Karpas-422 (cell line): Measurements from ENCODE around the gene C20orf173. TPM values are rescaled to one million over a fixed set of nuclear protein-coding genes. Genes with fewer than 3 reads are reported as not detected.
"Not testable (repeated sequence)": the region's sequence is repeated elsewhere in the genome, so short reads cannot be mapped to it uniquely, and the experiment has no call there.

Experiments used
- DNase-seq: peaks from one replicate; pipeline ENCODE4 v3.0.0-alpha.2; 2015
- H2AFZ ChIP-seq: fragments of 200-600 bp; sonication (generic); 2 replicates; pipeline ENCODE4 v1.6.1; 2014; ENCODE audit warnings: antibody characterized with exemption, low read length, mixed read lengths
- H3K27ac ChIP-seq: fragments of 200-600 bp; sonication (generic); 2 replicates; pipeline ENCODE4 v1.5.1; 2014; ENCODE audit warnings: mild to moderate bottlenecking, low read length, moderate library complexity
- H3K27me3 ChIP-seq: fragments of 200-600 bp; sonication (generic); 2 replicates; pipeline ENCODE4 v1.6.1; 2014; ENCODE audit warnings: low read length, mixed read lengths
- H3K36me3 ChIP-seq: fragments of 200-600 bp; sonication (generic); 2 replicates; pipeline ENCODE4 v1.6.1; 2014; ENCODE audit warnings: low read length, mixed read lengths; ENCODE audit not compliant: insufficient read depth
- H3K4me1 ChIP-seq: fragments of 200-600 bp; sonication (generic); 2 replicates; pipeline ENCODE4 v1.6.1; 2014; ENCODE audit warnings: mild to moderate bottlenecking, low read length, mixed read lengths
- H3K4me2 ChIP-seq: fragments of 200-600 bp; sonication (generic); 2 replicates; pipeline ENCODE4 v1.6.1; 2014; ENCODE audit warnings: low read length, low read depth, mild to moderate bottlenecking; ENCODE audit not compliant: poor library complexity, severe bottlenecking
- H3K4me3 ChIP-seq: fragments of 200-600 bp; sonication (generic); 2 replicates; pipeline ENCODE4 v1.5.1; 2014; ENCODE audit warnings: mild to moderate bottlenecking, antibody characterized with exemption, low read length, mixed read lengths
- H3K79me2 ChIP-seq: fragments of 200-600 bp; sonication (generic); 2 replicates; pipeline ENCODE4 v1.6.1; 2014; ENCODE audit warnings: mild to moderate bottlenecking, low read length, mixed read lengths
- H3K9ac ChIP-seq: fragments of 200-600 bp; sonication (generic); 2 replicates; pipeline ENCODE4 v1.6.0; 2014; ENCODE audit warnings: low read length
- H3K9me2 ChIP-seq: fragments of 200-600 bp; sonication (generic), shearing (Covaris generic); replicated peaks from 2 replicates; pipeline ENCODE4 v1.6.0; 2014; ENCODE audit warnings: mild to moderate bottlenecking, low read length, moderate library complexity; ENCODE audit not compliant: insufficient read depth
- H3K9me3 ChIP-seq: fragments of 300-700, 200-600 bp; sonication (generic); 2 replicates; pipeline ENCODE4 v1.6.1; 2014; ENCODE audit warnings: low read length, mixed read lengths
- H4K20me1 ChIP-seq: fragments of 200-600 bp; sonication (generic); 2 replicates; pipeline ENCODE4 v1.6.1; 2014; ENCODE audit warnings: mild to moderate bottlenecking, antibody characterized with exemption, low read length, low read depth; ENCODE audit not compliant: insufficient read depth
- total RNA-seq: library from RNA; depleted of rRNA; stranded (reverse); fragments of >200 nt; shearing (Covaris generic); gene quantifications from 2 replicates; pipeline ENCODE4 v1.2.3, GENCODE V29; 2014; ENCODE audit warnings: low replicate concordance

The C20orf173 gene
- total RNA-seq, 1 experiment from 2014 or later = not detected

DNA sequence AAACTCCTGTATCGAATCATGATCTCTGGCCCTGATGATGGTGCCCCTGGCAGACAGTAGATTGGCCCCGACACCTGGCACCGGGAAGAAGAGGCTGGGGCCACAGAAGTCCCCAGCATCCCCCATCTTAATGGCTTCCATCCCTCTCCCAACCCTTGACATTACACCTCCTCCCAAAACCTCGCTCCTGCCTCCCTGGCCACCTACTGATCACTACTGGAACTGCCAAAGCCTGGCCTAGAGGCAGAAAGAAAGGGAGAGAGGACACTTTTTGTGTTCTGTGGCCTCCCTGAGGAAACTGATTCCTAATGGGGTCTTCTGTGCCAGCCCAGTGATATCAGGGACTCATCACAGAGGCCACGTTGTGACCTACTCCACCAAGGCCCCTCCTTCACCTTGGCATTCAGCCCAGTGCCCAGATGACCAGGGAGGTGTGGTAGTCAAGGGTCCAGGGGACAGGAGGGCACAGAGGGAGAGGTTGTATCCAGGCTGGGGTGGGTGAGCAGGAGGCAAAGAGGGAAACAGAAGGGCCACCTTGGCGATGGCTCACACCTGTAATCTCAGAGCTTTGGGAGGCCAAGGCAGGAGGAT lies 6.1 kb downstream of the C20orf173 start:
- Histone ChIP-seq H3K9me3 (no peaks in the 10 kb centered on the region), H3K27me3 (no peaks in the 10 kb centered on the region), H4K20me1 (no peaks in the 10 kb centered on the region), H3K79me2 (no peaks in the 10 kb centered on the region), H3K36me3 (no peaks in the 10 kb centered on the region), H3K4me1 (peaks cover 5% of the 10 kb centered on the region), H3K9me2 (no peaks in the 10 kb centered on the region), H3K4me3 (no peak overlapping the region), H3K4me2 (no peak overlapping the region), H3K9ac (no peak overlapping the region), H2AFZ (no peak overlapping the region), H3K27ac (no peak overlapping the region)
- DNase-seq = peak; percentile 74

DNA sequence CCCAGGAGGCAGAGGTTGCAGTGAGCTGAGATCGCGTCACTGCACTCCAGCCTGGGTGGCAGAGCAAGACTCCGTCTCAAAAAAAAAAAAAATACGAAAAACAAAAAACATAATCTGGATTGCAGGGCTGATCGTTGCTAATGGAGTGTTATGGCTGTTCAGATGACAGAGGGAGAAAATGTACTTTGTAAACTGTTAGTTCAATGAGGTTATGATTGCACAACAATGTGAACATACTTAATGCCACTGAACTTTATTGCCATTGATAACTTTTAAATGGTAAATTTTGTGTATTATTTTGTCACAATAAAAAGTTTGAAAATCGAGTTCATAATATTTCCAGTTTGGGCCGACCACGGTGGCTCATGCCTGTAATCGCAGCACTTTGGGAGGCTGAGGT lies 10.5 kb downstream of the C20orf173 start:
- H3K27ac ChIP-seq = no peak overlapping the region
- H3K4me1 ChIP-seq = peaks cover 4% of the 10 kb centered on the region
- H4K20me1 ChIP-seq = no peaks in the 10 kb centered on the region
- no peaks in the 10 kb centered on the region for H3K9me2 ChIP-seq
- H3K9ac ChIP-seq = no peak overlapping the region
- H3K27me3 ChIP-seq = no peaks in the 10 kb centered on the region
- no peak overlapping the region for H2AFZ ChIP-seq
- H3K36me3 ChIP-seq = peaks cover 3% of the 10 kb centered on the region; the same call in 1 of the 2 replicates
- no peak overlapping the region for H3K4me3 ChIP-seq
- H3K79me2 ChIP-seq = no peaks in the 10 kb centered on the region
- H3K4me2 ChIP-seq = no peak overlapping the region
- H3K9me3 ChIP-seq = no peaks in the 10 kb centered on the region
- no peak for DNase-seq

DNA sequence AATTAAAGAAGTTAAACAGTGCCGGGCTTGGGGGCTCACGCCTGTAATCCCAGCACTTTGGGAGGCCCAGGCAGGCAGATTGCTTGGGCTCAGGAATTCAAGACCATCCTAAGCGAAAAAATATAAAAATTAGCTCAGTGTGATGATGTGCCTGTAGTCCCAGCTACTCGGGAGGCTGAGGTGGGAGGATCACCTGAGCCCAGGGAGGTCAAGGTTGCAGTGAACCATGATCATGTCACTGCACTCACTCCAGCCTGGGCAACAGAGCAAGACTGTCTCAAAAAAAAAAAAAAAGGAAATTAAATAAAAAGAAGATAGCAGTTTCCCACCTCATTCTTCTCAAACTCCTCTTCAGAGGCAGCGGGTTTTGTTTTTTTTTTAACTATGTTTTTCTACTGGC lies 11.7 kb downstream of the C20orf173 start:
- not testable (repeated sequence) for H3K27me3 ChIP-seq, H3K36me3 ChIP-seq, H3K4me2 ChIP-seq, H3K4me3 ChIP-seq, H3K9ac ChIP-seq, DNase-seq, H3K27ac ChIP-seq, H4K20me1 ChIP-seq, H3K79me2 ChIP-seq, H2AFZ ChIP-seq, H3K4me1 ChIP-seq, H3K9me2 ChIP-seq, H3K9me3 ChIP-seq

DNA sequence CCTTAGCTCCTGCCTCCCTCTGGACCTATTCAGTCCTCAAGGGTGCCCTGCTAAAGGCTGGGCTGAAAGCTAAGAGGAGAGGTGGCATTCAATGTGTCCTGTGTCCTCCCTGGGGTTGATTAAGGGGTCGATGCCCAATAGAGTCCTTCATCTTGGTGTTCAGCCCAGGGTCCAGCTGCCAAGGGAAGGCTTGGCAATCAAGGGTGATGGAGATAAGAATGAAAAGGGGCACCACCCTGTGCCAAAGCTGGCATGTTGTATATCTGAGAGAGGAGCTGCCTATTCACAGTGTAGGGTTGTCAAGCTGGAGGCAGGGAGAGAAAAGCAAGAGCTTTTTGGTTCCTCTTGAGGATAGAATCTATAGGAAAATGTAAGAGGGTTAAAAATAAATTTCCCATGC lies 12.3 kb downstream of the C20orf173 start:
- H3K4me2 ChIP-seq = no peak overlapping the region

DNA sequence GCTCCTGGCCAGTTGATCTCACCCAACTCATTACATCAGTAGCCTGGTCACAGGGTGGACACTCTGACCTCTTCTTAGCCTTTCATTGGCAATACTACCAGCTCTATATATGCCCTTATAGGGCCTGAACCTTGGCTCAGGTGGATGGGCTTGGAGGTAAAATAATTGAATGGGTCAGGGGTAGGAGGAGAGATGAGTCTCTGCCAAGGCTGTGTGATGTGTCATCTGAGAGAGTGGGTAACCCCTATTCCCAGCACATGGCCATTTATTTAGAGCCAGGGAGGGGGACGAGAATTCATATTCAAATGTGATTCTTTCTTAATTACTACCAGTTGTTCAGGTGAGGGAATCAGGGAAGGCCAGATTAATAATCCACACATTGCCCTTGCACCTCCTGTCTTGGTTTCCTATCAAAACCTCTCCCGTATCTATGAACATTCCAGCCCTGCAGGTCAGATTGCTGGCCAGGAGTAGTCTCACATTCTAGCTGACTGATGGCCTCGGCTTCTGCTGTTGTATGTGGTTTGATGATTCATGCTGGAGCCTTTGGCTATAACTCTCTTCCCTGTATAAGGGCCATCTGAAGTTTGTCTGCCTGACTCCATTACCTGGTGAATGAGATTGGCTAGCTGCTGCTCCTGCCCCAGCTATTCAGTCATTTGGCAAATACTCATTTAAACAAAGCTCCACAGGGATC lies 13.4 kb downstream of the C20orf173 start:
- no peaks in the 10 kb centered on the region for H3K9me3 ChIP-seq
- H3K36me3 ChIP-seq = peaks cover 9% of the 10 kb centered on the region
- no peaks in the 10 kb centered on the region for H4K20me1 ChIP-seq
- no peak for DNase-seq
- no peaks in the 10 kb centered on the region for H3K9me2 ChIP-seq
- H3K9ac ChIP-seq = no peak overlapping the region
- H3K27ac ChIP-seq = no peak overlapping the region
- no peak overlapping the region for H3K4me2 ChIP-seq
- H3K27me3 ChIP-seq = no peaks in the 10 kb centered on the region
- H3K4me3 ChIP-seq = no peak overlapping the region
- H3K4me1 ChIP-seq = peaks cover 11% of the 10 kb centered on the region
- H3K79me2 ChIP-seq = no peaks in the 10 kb centered on the region
- H2AFZ ChIP-seq = no peak overlapping the region

More for the DNA sequence above, 12.3 kb downstream of the C20orf173 start:
- Histone ChIP-seq H2AFZ (no peak overlapping the region), H4K20me1 (no peaks in the 10 kb centered on the region), H3K9ac (no peak overlapping the region), H3K27ac (no peak overlapping the region), H3K27me3 (no peaks in the 10 kb centered on the region), H3K79me2 (no peaks in the 10 kb centered on the region), H3K9me3 (no peaks in the 10 kb centered on the region), H3K4me3 (no peak overlapping the region), H3K36me3 (peaks cover 3% of the 10 kb centered on the region; the same call in 1 of the 2 replicates), H3K4me1 (peaks cover 4% of the 10 kb centered on the region), H3K9me2 (no peaks in the 10 kb centered on the region)
- no peak for DNase-seq

DNA sequence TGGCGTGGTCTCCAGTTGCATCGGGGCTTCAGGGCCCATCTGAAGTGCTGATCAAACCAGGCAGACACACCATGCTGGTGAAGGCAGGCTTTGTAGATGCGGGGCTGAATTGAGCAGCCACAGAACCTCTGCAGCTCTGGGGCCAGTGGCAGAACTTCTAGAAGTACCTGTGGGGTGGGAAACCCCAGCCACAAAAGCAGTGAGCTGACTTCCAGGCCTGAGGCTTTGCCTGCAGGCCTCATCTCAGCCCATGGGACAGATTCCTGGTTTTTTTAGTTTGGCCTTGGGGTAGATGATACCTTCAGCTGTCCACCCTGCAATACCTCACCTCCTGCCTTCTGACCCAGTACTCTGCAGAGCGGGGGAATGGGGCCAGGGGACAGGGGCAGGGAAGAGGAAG lies 14.1 kb downstream of the C20orf173 start:
- no peaks in the 10 kb centered on the region for H3K79me2 ChIP-seq
- no peaks in the 10 kb centered on the region for H3K9me3 ChIP-seq
- no peak overlapping the region for H3K4me2 ChIP-seq
- no peak overlapping the region for H2AFZ ChIP-seq
- peaks cover 15% of the 10 kb centered on the region for H3K36me3 ChIP-seq
- no peaks in the 10 kb centered on the region for H3K9me2 ChIP-seq
- H3K27ac ChIP-seq = no peak overlapping the region
- H4K20me1 ChIP-seq = no peaks in the 10 kb centered on the region
- no peaks in the 10 kb centered on the region for H3K27me3 ChIP-seq
- H3K9ac ChIP-seq = no peak overlapping the region
- DNase-seq = no peak
- no peak overlapping the region for H3K4me3 ChIP-seq
- peaks cover 18% of the 10 kb centered on the region for H3K4me1 ChIP-seq

DNA sequence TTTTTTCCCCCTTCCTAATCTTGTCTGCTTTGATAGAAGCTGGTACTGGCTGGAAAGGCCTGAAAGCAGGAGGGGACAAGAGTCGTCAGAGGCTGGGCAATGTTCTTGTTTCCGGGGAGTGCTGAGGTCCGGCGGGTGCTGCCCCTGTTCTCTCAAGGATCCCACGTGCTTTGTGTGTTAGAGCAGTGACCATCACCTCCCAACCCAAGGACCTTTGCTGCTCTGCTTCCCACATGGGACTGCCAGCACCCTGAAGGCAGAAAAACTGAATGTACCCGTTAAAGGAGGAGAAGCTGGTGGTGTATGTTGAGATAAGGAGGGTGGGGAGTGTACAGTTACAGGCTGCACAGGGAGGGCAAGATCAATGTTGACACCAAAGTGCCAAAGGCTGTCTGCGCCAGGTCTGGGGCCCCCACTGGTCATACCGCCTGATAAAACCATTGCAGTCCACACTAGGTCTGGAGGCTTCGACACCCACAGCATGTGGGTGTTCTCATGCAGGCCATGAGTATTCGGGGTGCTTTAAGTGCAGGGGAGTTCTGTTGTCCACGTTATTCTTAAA lies 15.0 kb downstream of the C20orf173 start:
- Histone ChIP-seq H3K9me2 (no peaks in the 10 kb centered on the region), H3K9ac (no peak overlapping the region), H3K36me3 (peaks cover 24% of the 10 kb centered on the region), H3K79me2 (no peaks in the 10 kb centered on the region), H4K20me1 (no peaks in the 10 kb centered on the region), H3K4me2 (no peak overlapping the region), H3K4me1 (peaks cover 27% of the 10 kb centered on the region), H3K27me3 (no peaks in the 10 kb centered on the region), H3K27ac (no peak overlapping the region), H2AFZ (no peak overlapping the region), H3K9me3 (no peaks in the 10 kb centered on the region), H3K4me3 (no peak overlapping the region)
- no peak for DNase-seq

DNA sequence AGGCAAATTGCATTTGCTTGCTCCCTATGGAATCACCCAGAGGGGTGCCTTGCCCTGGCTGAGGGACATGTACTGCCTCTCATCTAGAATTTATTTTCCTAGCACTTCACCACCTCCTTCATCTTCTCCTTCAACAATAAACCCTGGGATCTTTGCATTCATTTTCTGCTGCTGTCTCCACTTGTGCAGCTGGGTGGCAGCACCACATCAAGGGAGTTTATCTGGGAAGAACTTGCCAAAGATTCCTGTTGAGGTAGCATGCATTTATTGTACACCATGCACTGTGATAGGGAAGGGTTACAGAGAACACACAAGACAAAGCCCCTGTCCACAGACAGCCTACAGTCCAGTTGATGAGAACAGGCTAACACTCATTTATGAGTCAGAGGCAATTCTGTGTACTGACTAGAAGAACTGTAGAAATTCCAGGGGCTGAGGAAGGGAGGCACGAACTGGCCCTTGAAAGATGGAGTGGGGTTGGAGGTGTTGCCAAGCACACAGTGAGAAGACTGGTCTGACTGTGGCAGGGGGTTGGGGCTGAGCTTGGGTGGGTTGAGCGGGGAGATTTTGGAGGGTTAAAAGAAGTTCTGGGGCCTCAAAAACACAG lies 17.5 kb downstream of the C20orf173 start:
- H3K36me3 ChIP-seq = peaks cover 31% of the 10 kb centered on the region
- H4K20me1 ChIP-seq = peaks cover 4% of the 10 kb centered on the region; the same call in 1 of the 2 replicates
- no peak overlapping the region for H3K27ac ChIP-seq
- no peaks in the 10 kb centered on the region for H3K9me2 ChIP-seq
- H3K79me2 ChIP-seq = peaks cover 6% of the 10 kb centered on the region; the same call in 1 of the 2 replicates
- H2AFZ ChIP-seq = no peak overlapping the region
- H3K4me1 ChIP-seq = peaks cover 48% of the 10 kb centered on the region
- no peaks in the 10 kb centered on the region for H3K27me3 ChIP-seq
- H3K4me2 ChIP-seq = no peak overlapping the region
- H3K9ac ChIP-seq = no peak overlapping the region
- peak; percentile 57 for DNase-seq
- H3K4me3 ChIP-seq = no peak overlapping the region
- H3K9me3 ChIP-seq = no peaks in the 10 kb centered on the region
